ENCODE data around the gene CENPN. TPM values are rescaled to one million over a fixed set of nuclear protein-coding genes. Genes with fewer than 3 reads are reported as not detected.

CENPN gene
- total and polyA plus RNA-seq, 2 of the 8 experiments (the other 6 are each of a cell fraction or from before 2014, with no cell fraction given), result 32.8 to 67.0 TPM

- Histone ChIP-seq H3K23ac (ENCODE audit: insufficient read length) (no peak overlapping the region), H3K79me2 (ENCODE audit: control insufficient read depth in 1 of 2, insufficient read depth in 2 of 2, low read length in 2 of 2) (peaks cover 6 to 86% of the 10 kb centered on the region in 2 experiments), H4K8ac (ENCODE audit: extremely low read depth, insufficient read depth, low read length) (no peak overlapping the region), H3K79me1 (ENCODE audit: low read depth, low read length) (peaks cover 6% of the 10 kb centered on the region; the same call in 1 of the 2 replicates), H3K4me3 (ENCODE audit: extremely low read depth in 1 of 4, insufficient read depth in 2 of 4, low read depth in 3 of 4, low read length in 4 of 4) (no peak overlapping the region), H2BK12ac (ENCODE audit: low read depth, low read length) (no peak overlapping the region), H3K9me3 (ENCODE audit: insufficient read depth in 2 of 2, low read depth in 1 of 2, low read length in 1 of 2) (no peaks in the 10 kb centered on the region), H2BK20ac (ENCODE audit: low read length) (no peak overlapping the region), H4K91ac (replicated peaks; ENCODE audit: insufficient read length, low read length) (no peak overlapping the region), H2BK120ac (replicated peaks; ENCODE audit: low read depth, low read length) (no peak overlapping the region), H3K4me1 (replicated peaks in 1 of 4; ENCODE audit: control insufficient read depth in 3 of 4, insufficient read depth in 4 of 4, low read length in 3 of 4) (peaks cover 0 to 5% (median 2%) of the 10 kb centered on the region in 4 experiments; a peak in 1 of 7 replicates), H2AK5ac (ENCODE audit: low read depth, low read length) (no peak overlapping the region), H2BK15ac (ENCODE audit: low read length) (no peak overlapping the region), H4K20me1 (replicated peaks in 1 of 2; ENCODE audit: control insufficient read depth in 1 of 2, insufficient read depth in 2 of 2, low read length in 2 of 2) (peaks cover 0 to 10% of the 10 kb centered on the region in 2 experiments), H3K18ac (ENCODE audit: extremely low read depth, low read length) (no peak overlapping the region), H4K5ac (ENCODE audit: insufficient read length, low read depth, low read length) (no peak overlapping the region), H3K23me2 (ENCODE audit: low read depth, low read length) (peaks cover 4% of the 10 kb centered on the region; the same call in 1 of the 2 replicates), H3K36me3 (ENCODE audit: control insufficient read depth in 2 of 4, insufficient read depth in 4 of 4, low read length in 3 of 4) (no peaks in the 10 kb centered on the region), H3K27me3 (replicated peaks in 1 of 4; ENCODE audit: control insufficient read depth in 3 of 4, extremely low read depth in 1 of 4, insufficient read depth in 3 of 4, low read length in 3 of 4) (no peaks in the 10 kb centered on the region), H3K9ac (replicated peaks in 1 of 4; ENCODE audit: extremely low read depth in 1 of 4, low read depth in 3 of 4, low read length in 3 of 4) (no peak overlapping the region), H2BK5ac (ENCODE audit: low read depth, low read length) (no peak overlapping the region), H3K4ac (replicated peaks; ENCODE audit: insufficient read length, low read depth, low read length) (no peak overlapping the region), H3K14ac (ENCODE audit: insufficient read length) (no peak overlapping the region), H3K27ac (ENCODE audit: low read depth, low read length) (no peak overlapping the region), H3K56ac (replicated peaks; ENCODE audit: insufficient read length, low read depth, low read length) (no peak overlapping the region), H2AFZ (ENCODE audit: low read length) (no peak overlapping the region), H3K4me2 (ENCODE audit: insufficient read depth in 1 of 2, low read depth in 2 of 2, low read length in 2 of 2) (no peak overlapping the region)
- FAIRE-seq, result no peak
- POLR2A ChIA-PET (ENCODE audit: partially characterized antibody), result no interaction called here
- CTCF ChIA-PET (ENCODE audit: partially characterized antibody), result interaction anchor here (7.1 kb wide), 1 partner anchor 11 kb away, joined by 83 read pairs; no protein-coding TSS in a partner anchor
- WGBS, 2 experiments (ENCODE audit: extremely low coverage in 1 of 2, insufficient coverage in 1 of 2, insufficient read length in 1 of 2, insufficient replicate concordance in 2 of 2, low coverage in 1 of 2, low lambda C conversion rate in 2 of 2, missing lambda C conversion rate in 1 of 2), result 96% methylated on average over 3 of the region's 3 CpGs; no CpG with 5 or more reads in 1 of the 2 experiments
- no peak for DNase-seq (ENCODE audit: low read depth in 1 of 2, low spot score in 2 of 2)
- TF ChIP-seq RBBP5 (IDR thresholded peaks at IDR 0.05; ENCODE audit: borderline replicate concordance, low read depth, low read length), result no peak
- TF ChIP-seq EGR1 (IDR thresholded peaks at IDR 0.05; ENCODE audit: borderline replicate concordance, low read depth, low read length), result no peak
- TF ChIP-seq POLR2A (IDR thresholded peaks at IDR 0.05; ENCODE audit: control extremely low read depth in 1 of 2, low read depth in 2 of 2, low read length in 2 of 2), result no peak
- no peak for TF ChIP-seq CREB1 (IDR thresholded peaks at IDR 0.05)
- TF ChIP-seq JUND (IDR thresholded peaks at IDR 0.05; ENCODE audit: low read length), result no peak
- no peak for TF ChIP-seq TAF7 (optimal IDR thresholded peaks at IDR 0.05; ENCODE audit: borderline replicate concordance, low read depth, low read length)
- TF ChIP-seq EP300 (IDR thresholded peaks at IDR 0.05; ENCODE audit: borderline replicate concordance in 1 of 2, low read depth in 2 of 2, low read length in 2 of 2), result no peak
- TF ChIP-seq NANOG (IDR thresholded peaks at IDR 0.05; ENCODE audit: insufficient read depth, low read depth, low read length, poor library complexity, severe bottlenecking), result no peak
- no peak for TF ChIP-seq CEBPB (IDR thresholded peaks at IDR 0.05; ENCODE audit: low read depth, low read length)
- no peak for TF ChIP-seq NRF1 (IDR thresholded peaks at IDR 0.05; ENCODE audit: low read depth, low read length)
- no peak for TF ChIP-seq CHD2 (IDR thresholded peaks at IDR 0.05; ENCODE audit: low read length)
- TF ChIP-seq RXRA (IDR thresholded peaks at IDR 0.05; ENCODE audit: insufficient read depth, low read depth, low read length), result no peak
- no peak for TF ChIP-seq CBX8 (IDR thresholded peaks at IDR 0.05; ENCODE audit: borderline replicate concordance, low read depth, low read length)
- TF ChIP-seq TEAD4 (IDR thresholded peaks at IDR 0.05; ENCODE audit: low read depth, low read length), result no peak
- no peak for TF ChIP-seq SUZ12 (IDR thresholded peaks at IDR 0.05; ENCODE audit: low read length)
- TF ChIP-seq GABPA (IDR thresholded peaks at IDR 0.05; ENCODE audit: borderline replicate concordance, insufficient read depth, low read length), result no peak
These were observed 6.1 kb upstream of the CENPN start for GRCh38 chr16:81000873-81001272.
